Liver (tissue), 9 donors: ENCODE measurements around the gene SLC2A5. TPM values are rescaled to one million over a fixed set of nuclear protein-coding genes. Genes with fewer than 3 reads are reported as not detected.

Source experiments
- DNase-seq: peaks from one replicate; pipeline ENCODE4 v3.0.0-alpha.2; 2017; ENCODE audit warnings: low spot score
- H3K27ac ChIP-seq, 2 donors: one replicate each; pipeline ENCODE4 v1.7.0; 2013; ENCODE audit warnings: inconsistent platforms in 2 of 2, low read length in 2 of 2, control low read depth in 1 of 2, low read depth in 1 of 2, mild to moderate bottlenecking in 1 of 2
- H3K27me3 ChIP-seq, 4 donors: one replicate each; pipeline versions ENCODE4 v1.6.1 to v1.7.0; 2013; ENCODE audit warnings: low read length in 3 of 4, inconsistent platforms in 1 of 4, mild to moderate bottlenecking in 1 of 4, moderate library complexity in 1 of 4; ENCODE audit not compliant: control insufficient read depth in 4 of 4, insufficient read depth in 4 of 4
- H3K36me3 ChIP-seq, 4 donors: one replicate each; pipeline versions ENCODE4 v1.6.1 to v1.7.0; 2013; ENCODE audit warnings: low read length in 3 of 4, mild to moderate bottlenecking in 3 of 4, low read depth in 1 of 4, moderate library complexity in 1 of 4; ENCODE audit not compliant: control insufficient read depth in 4 of 4, insufficient read depth in 3 of 4
- H3K4me1 ChIP-seq, 4 donors: one replicate each; pipeline versions ENCODE4 v1.6.1 to v1.7.0; 2013; ENCODE audit warnings: low read length in 3 of 4, mild to moderate bottlenecking in 3 of 4, moderate library complexity in 1 of 4; ENCODE audit not compliant: control insufficient read depth in 4 of 4, insufficient read depth in 4 of 4
- H3K4me3 ChIP-seq, 3 donors: one replicate each; pipeline versions ENCODE4 v1.6.1 to v1.7.0; 2013; ENCODE audit warnings: low read length in 3 of 3, control low read depth in 1 of 3, low read depth in 1 of 3, mild to moderate bottlenecking in 1 of 3
- H3K9ac ChIP-seq, 2 donors: one replicate each; pipeline ENCODE4 v1.7.0; 2013; ENCODE audit warnings: low read length in 2 of 2, mild to moderate bottlenecking in 2 of 2, moderate library complexity in 2 of 2, control low read depth in 1 of 2, low read depth in 1 of 2
- H3K9me3 ChIP-seq, 4 donors: one replicate each; pipeline versions ENCODE4 v1.6.1 to v1.7.0; 2013; ENCODE audit warnings: low read length in 3 of 4; ENCODE audit not compliant: control insufficient read depth in 4 of 4
- EGR1 ChIP-seq, 2 donors: IDR thresholded peaks; 2 replicates each; pipeline ENCODE4 v1.6.1; 2016 to 2018; ENCODE audit warnings: antibody characterized with exemption in 2 of 2, low read depth in 2 of 2
- FOXA1 ChIP-seq: IDR thresholded peaks from 2 replicates; pipeline ENCODE4 v1.6.1; 2016; ENCODE audit warnings: antibody characterized with exemption
- FOXA2 ChIP-seq: IDR thresholded peaks from 2 replicates; pipeline ENCODE4 v1.6.1; 2016; ENCODE audit warnings: antibody characterized with exemption
- GABPA ChIP-seq, 2 donors: IDR thresholded peaks in 1 of 2; conservative IDR thresholded peaks in 1 of 2; 2 replicates each; pipeline ENCODE4 v1.6.1; 2016; ENCODE audit warnings: antibody characterized with exemption in 2 of 2, mild to moderate bottlenecking in 1 of 2, moderate library complexity in 1 of 2
- HNF4A ChIP-seq, 2 donors: conservative IDR thresholded peaks; 2 replicates each; pipeline ENCODE4 v1.6.1; 2016; ENCODE audit warnings: antibody characterized with exemption in 2 of 2, mild to moderate bottlenecking in 2 of 2
- HNF4G ChIP-seq: IDR thresholded peaks from 2 replicates; pipeline ENCODE4 v1.6.1; 2016; ENCODE audit warnings: antibody characterized with exemption
- JUND ChIP-seq, 2 donors: IDR thresholded peaks; 2 replicates each; pipeline ENCODE4 v1.6.1; 2016; ENCODE audit warnings: antibody characterized with exemption in 2 of 2
- NR2F2 ChIP-seq: IDR thresholded peaks from 2 replicates; pipeline ENCODE4 v1.6.1; 2016; ENCODE audit warnings: antibody characterized with exemption
- RAD21 ChIP-seq, 2 donors: IDR thresholded peaks; 2 replicates each; pipeline ENCODE4 v1.6.1; 2016; ENCODE audit warnings: antibody characterized with exemption in 2 of 2, mild to moderate bottlenecking in 2 of 2
- REST ChIP-seq: IDR thresholded peaks from 2 replicates; pipeline ENCODE4 v1.6.1; 2016; ENCODE audit warnings: antibody characterized with exemption, mild to moderate bottlenecking
- RXRA ChIP-seq, 2 donors: IDR thresholded peaks; 2 replicates each; pipeline ENCODE4 v1.6.1; 2017 to 2018; ENCODE audit warnings: antibody characterized with exemption in 2 of 2, mild to moderate bottlenecking in 1 of 2
- SP1 ChIP-seq: IDR thresholded peaks from 2 replicates; pipeline ENCODE4 v1.6.1; 2018; ENCODE audit warnings: antibody characterized with exemption, mild to moderate bottlenecking
- TAF1 ChIP-seq: conservative IDR thresholded peaks from 2 replicates; pipeline ENCODE4 v1.6.1; 2016; ENCODE audit warnings: antibody characterized with exemption, mild to moderate bottlenecking
- YY1 ChIP-seq: IDR thresholded peaks from 2 replicates; pipeline ENCODE4 v1.6.1; 2016; ENCODE audit warnings: antibody characterized with exemption, mild to moderate bottlenecking
- ZBTB33 ChIP-seq: IDR thresholded peaks from 2 replicates; pipeline ENCODE4 v1.6.1; 2016; ENCODE audit warnings: antibody characterized with exemption
- WGBS: extraction: QIAGEN DNeasy Blood & Tissue Kit; methylation state at CpG from one replicate; pipeline ENCODE4 v1.1.7; 2013; 5-methylcytosine and 5-hydroxymethylcytosine counted together
- polyA plus RNA-seq, 2 donors: library from polyadenylated mRNA; stranded (reverse) in 1 of 2; unstranded in 1 of 2; fragments of 200-250 nt in 1 of 2; fragments of >200 nt in 1 of 2; fragmentation: Nextera tagmentation in 1 of 2; extraction: Ambion mirVana in 1 of 2; gene quantifications; one replicate each; pipeline versions ENCODE4 v1.2.1 to v1.2.3, GENCODE V29; 2013 to 2015
- total RNA-seq, 2 donors: library from RNA; depleted of rRNA; stranded (reverse); fragments of >200 nt; gene quantifications; one replicate each; pipeline ENCODE4 v1.2.3, GENCODE V29; 2014
- TF ChIP-seq, protein P1 (sequence below): fragments of 150-350 bp; IDR thresholded peaks from 2 replicates; pipeline ENCODE4 v1.5.1; 2017; ENCODE audit warnings: improper control_type of control experiment, low read depth, low read length; ENCODE audit not compliant: missing input control
- TF ChIP-seq, protein P2 (sequence below): IDR thresholded peaks from 2 replicates; pipeline ENCODE4 v1.6.1; 2016; ENCODE audit warnings: antibody characterized with exemption
- TF ChIP-seq, protein P3 (sequence below): IDR thresholded peaks from 2 replicates; pipeline ENCODE4 v1.6.1; 2016; ENCODE audit warnings: antibody characterized with exemption
- donor health status: healthy.
- donor health status: healthy.
- donor health status: healthy.
- donor health status: healthy.
- donor health status: healthy.

Gene SLC2A5
- total and polyA plus RNA-seq, 4 donors = 0.07 to 1.6 (median 0.13) TPM

- Histone ChIP-seq H3K4me3 (no peak overlapping the region), H3K27me3 (no peaks in the 10 kb centered on the region), H3K36me3 (no peaks in the 10 kb centered on the region), H3K9me3 (no peaks in the 10 kb centered on the region), H3K27ac (no peak overlapping the region), H3K9ac (no peak overlapping the region), H3K4me1 (no peaks in the 10 kb centered on the region)
- no peak for TF ChIP-seq EGR1 (IDR thresholded peaks at IDR 0.05; ENCODE audit: low read depth in 2 of 2)
- TF ChIP-seq FOXA1 = no peak
- TF ChIP-seq TAF1 = no peak
- TF ChIP-seq, protein P1, sequence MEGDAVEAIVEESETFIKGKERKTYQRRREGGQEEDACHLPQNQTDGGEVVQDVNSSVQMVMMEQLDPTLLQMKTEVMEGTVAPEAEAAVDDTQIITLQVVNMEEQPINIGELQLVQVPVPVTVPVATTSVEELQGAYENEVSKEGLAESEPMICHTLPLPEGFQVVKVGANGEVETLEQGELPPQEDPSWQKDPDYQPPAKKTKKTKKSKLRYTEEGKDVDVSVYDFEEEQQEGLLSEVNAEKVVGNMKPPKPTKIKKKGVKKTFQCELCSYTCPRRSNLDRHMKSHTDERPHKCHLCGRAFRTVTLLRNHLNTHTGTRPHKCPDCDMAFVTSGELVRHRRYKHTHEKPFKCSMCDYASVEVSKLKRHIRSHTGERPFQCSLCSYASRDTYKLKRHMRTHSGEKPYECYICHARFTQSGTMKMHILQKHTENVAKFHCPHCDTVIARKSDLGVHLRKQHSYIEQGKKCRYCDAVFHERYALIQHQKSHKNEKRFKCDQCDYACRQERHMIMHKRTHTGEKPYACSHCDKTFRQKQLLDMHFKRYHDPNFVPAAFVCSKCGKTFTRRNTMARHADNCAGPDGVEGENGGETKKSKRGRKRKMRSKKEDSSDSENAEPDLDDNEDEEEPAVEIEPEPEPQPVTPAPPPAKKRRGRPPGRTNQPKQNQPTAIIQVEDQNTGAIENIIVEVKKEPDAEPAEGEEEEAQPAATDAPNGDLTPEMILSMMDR = no peak
- no peak for TF ChIP-seq NR2F2
- no peak for TF ChIP-seq GABPA (IDR thresholded peaks at IDR 0.05 in 1 of 2, conservative IDR thresholded peaks at IDR 0.05 in 1 of 2)
- no peak for TF ChIP-seq HNF4G
- no peak for TF ChIP-seq JUND (IDR thresholded peaks at IDR 0.05)
- TF ChIP-seq RXRA (IDR thresholded peaks at IDR 0.05) = no peak
- TF ChIP-seq SP1 = no peak
- TF ChIP-seq HNF4A (conservative IDR thresholded peaks at IDR 0.05) = no peak
- DNase-seq = no peak
- 70% methylated on average over 6 of the region's 6 CpGs for WGBS
Measured at GRCh38 chr1:9093581-9093980, 24.1 kb upstream of the SLC2A5 start.

DNA sequence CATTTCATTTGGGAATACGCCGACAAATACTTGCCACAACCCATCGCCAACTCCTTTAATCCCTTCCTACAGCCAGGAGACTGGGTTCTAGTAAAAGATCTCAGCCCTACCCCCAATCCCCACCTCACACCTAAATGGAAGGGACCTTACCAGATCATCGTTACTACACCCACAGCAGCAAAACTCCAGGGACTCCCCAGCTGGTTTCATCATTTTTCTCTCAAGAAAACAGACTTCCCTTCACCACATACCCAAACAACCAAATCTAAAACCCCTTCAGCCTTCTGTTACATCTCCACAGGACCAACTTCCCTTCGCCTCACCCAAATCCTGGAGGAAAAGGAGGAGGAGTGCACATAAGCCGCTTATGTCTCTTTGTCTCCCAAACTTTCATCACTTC lies 23.7 kb upstream of the SLC2A5 start:
- TF ChIP-seq HNF4A (conservative IDR thresholded peaks at IDR 0.05) (no peak), JUND (IDR thresholded peaks at IDR 0.05) (no peak)
- H3K4me3 ChIP-seq = no peak overlapping the region
- DNase-seq = no peak
- H3K9me3 ChIP-seq = no peaks in the 10 kb centered on the region
- H3K36me3 ChIP-seq = no peaks in the 10 kb centered on the region
- no peak overlapping the region for H3K27ac ChIP-seq
- WGBS = 88% methylated on average over 6 of the region's 6 CpGs
- no peaks in the 10 kb centered on the region for H3K27me3 ChIP-seq
- no peak overlapping the region for H3K9ac ChIP-seq
- H3K4me1 ChIP-seq = no peaks in the 10 kb centered on the region

DNA sequence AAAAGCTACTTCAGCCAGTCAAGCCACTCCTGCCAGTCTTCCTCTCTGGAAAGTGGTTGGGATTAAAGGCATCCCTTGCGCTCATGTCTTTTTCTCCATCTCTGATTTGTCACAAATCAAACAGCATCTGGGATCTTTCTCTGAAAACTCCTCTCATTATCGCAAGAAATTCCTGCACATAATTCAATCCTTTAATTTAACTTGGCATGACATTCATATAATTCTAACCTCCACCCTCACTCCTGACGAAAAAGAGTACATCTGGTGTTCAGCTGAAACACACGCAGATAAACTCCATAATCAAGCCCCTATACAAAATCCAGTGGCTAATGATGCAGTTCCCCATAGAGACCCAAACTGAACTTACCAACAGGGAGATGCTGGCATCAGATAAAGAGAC lies 19.4 kb upstream of the SLC2A5 start:
- no peak for DNase-seq
- Histone ChIP-seq H3K36me3 (no peaks in the 10 kb centered on the region), H3K9ac (no peak overlapping the region), H3K4me3 (no peak overlapping the region), H3K9me3 (no peaks in the 10 kb centered on the region), H3K27ac (no peak overlapping the region), H3K4me1 (no peaks in the 10 kb centered on the region), H3K27me3 (no peaks in the 10 kb centered on the region)
- 91% methylated on average over 4 of the region's 4 CpGs for WGBS
- TF ChIP-seq FOXA1 (no peak), JUND (IDR thresholded peaks at IDR 0.05) (no peak), RAD21 (IDR thresholded peaks at IDR 0.05) (no peak), HNF4G (no peak), TAF1 (no peak), FOXA2 (no peak), REST (no peak), SP1 (no peak), YY1 (no peak), NR2F2 (no peak), ZBTB33 (no peak), RXRA (IDR thresholded peaks at IDR 0.05) (no peak), GABPA (IDR thresholded peaks at IDR 0.05 in 1 of 2, conservative IDR thresholded peaks at IDR 0.05 in 1 of 2) (no peak), EGR1 (IDR thresholded peaks at IDR 0.05; ENCODE audit: low read depth in 2 of 2) (no peak), HNF4A (conservative IDR thresholded peaks at IDR 0.05) (no peak)
- TF ChIP-seq, protein P2, sequence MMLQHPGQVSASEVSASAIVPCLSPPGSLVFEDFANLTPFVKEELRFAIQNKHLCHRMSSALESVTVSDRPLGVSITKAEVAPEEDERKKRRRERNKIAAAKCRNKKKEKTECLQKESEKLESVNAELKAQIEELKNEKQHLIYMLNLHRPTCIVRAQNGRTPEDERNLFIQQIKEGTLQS = no peak
- TF ChIP-seq, protein P3, sequence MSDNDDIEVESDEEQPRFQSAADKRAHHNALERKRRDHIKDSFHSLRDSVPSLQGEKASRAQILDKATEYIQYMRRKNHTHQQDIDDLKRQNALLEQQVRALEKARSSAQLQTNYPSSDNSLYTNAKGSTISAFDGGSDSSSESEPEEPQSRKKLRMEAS = no peak
- TF ChIP-seq, protein P1 = no peak
